WTC11 (cell line): Measurements from ENCODE around the gene WNT9B. TPM values are rescaled to one million over a fixed set of nuclear protein-coding genes. Genes with fewer than 3 reads are reported as not detected.

Experiments
- ATAC-seq: fragments of 200-7000 bp; cut with Tn5 transposase; 2 replicates; pipeline ENCODE4 v1.10.0; 2021; ENCODE audit warnings: mild to moderate bottlenecking, moderate library complexity
- CTCF ChIA-PET: fragments of 300-600 bp; sonication (Branson Sonifier 250); formaldehyde crosslinking; loops from one replicate; lab custom pipeline; 2021; ENCODE audit warnings: antibody characterized with exemption; lab: Charles Lee
- POLR2A ChIA-PET: fragments of 350-600 bp; sonication (Branson Sonifier 250); formaldehyde crosslinking; loops from one replicate; lab custom pipeline; 2021; ENCODE audit warnings: antibody characterized with exemption; lab: Charles Lee
- DNase-seq: peaks from one replicate; pipeline ENCODE4 v3.0.0; 2021; ENCODE audit warnings: low spot score
- H3K27ac Mint-ChIP-seq: 2 replicates; pipeline ENCODE4 v1.8.0; 2021; ENCODE audit warnings: mixed read lengths
- H3K27me3 Mint-ChIP-seq: 2 replicates; pipeline ENCODE4 v1.8.0; 2021; ENCODE audit warnings: low read depth, mild to moderate bottlenecking, moderate library complexity, mixed read lengths
- H3K36me3 Mint-ChIP-seq: 2 replicates; pipeline ENCODE4 v1.8.0; 2021; ENCODE audit warnings: mixed read lengths
- H3K4me1 Mint-ChIP-seq: 2 replicates; pipeline ENCODE4 v1.8.0; 2022; ENCODE audit warnings: mixed read lengths
- H3K4me3 Mint-ChIP-seq: 2 replicates; pipeline ENCODE4 v1.8.0; 2021; ENCODE audit warnings: mild to moderate bottlenecking, moderate library complexity, mixed read lengths
- H3K9me3 Mint-ChIP-seq: 2 replicates; pipeline ENCODE4 v1.8.0; 2021; ENCODE audit warnings: mixed read lengths
- AR ChIP-seq: fragments of 250-450 bp; sonication (Bioruptor Pico); IDR thresholded peaks from 2 replicates; pipeline ENCODE4 v1.9.0; 2021; ENCODE audit warnings: mild to moderate bottlenecking
- FOXJ3 ChIP-seq: sonication (generic); formaldehyde crosslinking; IDR thresholded peaks from 2 replicates; pipeline ENCODE4 v1.9.0; 2021; ENCODE audit warnings: missing genetic modification reagents, mild to moderate bottlenecking, borderline replicate concordance
- GRHL2 ChIP-seq: fragments of 250-450 bp; sonication (Bioruptor Pico); IDR thresholded peaks from 2 replicates; pipeline ENCODE4 v1.8.0; 2022; ENCODE audit warnings: mild to moderate bottlenecking, moderate library complexity; ENCODE audit not compliant: insufficient replicate concordance, severe bottlenecking
- GTF2I ChIP-seq: fragments of 250-450 bp; sonication (Bioruptor Pico); conservative IDR thresholded peaks from 2 replicates; pipeline ENCODE4 v1.4.0; 2021; ENCODE audit warnings: mild to moderate bottlenecking
- MXD4 ChIP-seq: fragments of 250-450 bp; sonication (Bioruptor Pico); IDR thresholded peaks from 2 replicates; pipeline ENCODE4 v1.8.0; 2021; ENCODE audit warnings: mild to moderate bottlenecking, moderate library complexity, borderline replicate concordance
- NFATC4 ChIP-seq: fragments of 250-450 bp; sonication (Bioruptor Pico); IDR thresholded peaks from 2 replicates; pipeline ENCODE4 v1.9.0; 2021; ENCODE audit warnings: mild to moderate bottlenecking
- ZNF138 ChIP-seq: sonication (generic); formaldehyde crosslinking; conservative IDR thresholded peaks from 2 replicates; pipeline ENCODE4 v1.8.1; 2022; ENCODE audit warnings: mild to moderate bottlenecking, moderate library complexity, missing genetic modification reagents
- ZNF219 ChIP-seq: sonication (generic); formaldehyde crosslinking; IDR thresholded peaks from 2 replicates; pipeline ENCODE4 v1.8.0; 2023; ENCODE audit warnings: missing genetic modification reagents, mild to moderate bottlenecking, borderline replicate concordance
- ZNF263 ChIP-seq: sonication (generic); formaldehyde crosslinking; IDR thresholded peaks from 2 replicates; pipeline ENCODE4 v1.8.1; 2022; ENCODE audit warnings: low read depth, mild to moderate bottlenecking, moderate library complexity, missing genetic modification reagents
- ZNF281 ChIP-seq: sonication (generic); formaldehyde crosslinking; IDR thresholded peaks from 2 replicates; pipeline ENCODE4 v1.8.0; 2023; ENCODE audit warnings: mild to moderate bottlenecking, missing genetic modification reagents
- ZNF671 ChIP-seq: fragments of 250-450 bp; sonication (Bioruptor Pico); IDR thresholded peaks from 2 replicates; pipeline ENCODE4 v1.8.0; 2021; ENCODE audit warnings: mild to moderate bottlenecking
- total RNA-seq: library from RNA; stranded (reverse); gene quantifications from 3 replicates; pipeline ENCODE4 v1.2.3, GENCODE V29; 2021
- TF ChIP-seq, protein P1 (sequence below): sonication (generic); formaldehyde crosslinking; conservative IDR thresholded peaks from 2 replicates; pipeline ENCODE4 v1.8.1; 2023; ENCODE audit warnings: mild to moderate bottlenecking, low read depth, missing genetic modification reagents, moderate library complexity
- TF ChIP-seq, protein P2 (sequence below): fragments of 250-450 bp; sonication (Bioruptor Pico); IDR thresholded peaks from 2 replicates; pipeline ENCODE4 v1.8.0; 2021; ENCODE audit warnings: mild to moderate bottlenecking

Gene WNT9B
- total RNA-seq, 1 experiment from 2014 or later = 0.87 TPM

DNA sequence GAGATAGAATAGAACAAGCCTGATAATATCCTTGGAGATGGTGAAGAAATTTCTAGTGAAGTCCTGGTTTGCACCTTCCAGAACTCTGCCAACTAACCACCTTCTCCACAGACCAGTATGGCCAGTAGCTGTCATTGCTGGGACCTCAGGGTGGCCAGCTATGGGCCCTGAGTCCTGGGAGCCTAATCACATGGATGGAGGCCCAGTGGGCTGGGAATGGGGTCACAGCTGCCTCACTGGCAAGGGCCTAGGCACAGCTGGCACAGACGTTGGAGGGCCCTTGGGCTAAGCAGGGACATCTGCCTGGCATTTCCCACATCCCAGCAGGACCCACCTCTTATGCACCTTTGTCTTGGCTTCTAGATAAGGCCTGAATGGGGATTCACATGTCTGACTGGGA is 25.3 kb upstream of the WNT9B start (continued):
- TF ChIP-seq NFATC4 = no peak
- TF ChIP-seq ZNF671 = no peak
- no peak for TF ChIP-seq ZNF263 (CRISPR knock-in tag)
- no peak for TF ChIP-seq GRHL2 (CRISPR knock-in tag)
- TF ChIP-seq AR (CRISPR knock-in tag) = no peak

DNA sequence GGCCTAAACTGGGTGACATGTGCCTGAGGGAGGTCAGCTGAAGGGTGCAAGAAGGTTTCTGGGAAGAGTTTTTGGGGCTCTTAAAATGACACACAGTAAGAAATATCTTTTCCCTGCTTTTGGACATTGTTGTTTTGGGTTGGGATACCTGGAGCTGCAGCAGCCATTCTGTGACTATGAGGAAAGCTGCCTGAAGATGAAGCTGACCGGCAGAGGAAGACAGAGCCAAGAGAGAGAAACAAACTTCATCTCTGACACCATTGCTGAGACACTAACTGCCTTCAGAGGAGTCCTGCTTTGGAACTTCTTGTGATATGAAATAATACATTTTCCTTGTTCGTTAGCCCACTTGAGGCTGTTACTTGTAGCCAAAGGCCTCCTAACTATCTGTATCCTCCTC is 24.1 kb upstream of the WNT9B start:
- ChIA-PET CTCF (interaction anchor here (1.0 to 1.7 kb wide), 2 partner anchors 8 to 114 kb away, joined by 4 to 6 read pairs; no protein-coding TSS in a partner anchor), POLR2A (no interaction called here)
- no peaks in the 10 kb centered on the region for H3K9me3 Mint-ChIP-seq

More for the DNA sequence above, 24.1 kb upstream of the WNT9B start:
- no peak overlapping the region for H3K27ac Mint-ChIP-seq
- H3K27me3 Mint-ChIP-seq = peaks cover 34% of the 10 kb centered on the region
- H3K4me3 Mint-ChIP-seq = no peak overlapping the region
- no peak for TF ChIP-seq ZNF219 (CRISPR knock-in tag)
- TF ChIP-seq FOXJ3 = no peak
- no peak for TF ChIP-seq ZNF281 (CRISPR knock-in tag)
- TF ChIP-seq GTF2I (CRISPR knock-in tag) = no peak
- TF ChIP-seq, protein P1, sequence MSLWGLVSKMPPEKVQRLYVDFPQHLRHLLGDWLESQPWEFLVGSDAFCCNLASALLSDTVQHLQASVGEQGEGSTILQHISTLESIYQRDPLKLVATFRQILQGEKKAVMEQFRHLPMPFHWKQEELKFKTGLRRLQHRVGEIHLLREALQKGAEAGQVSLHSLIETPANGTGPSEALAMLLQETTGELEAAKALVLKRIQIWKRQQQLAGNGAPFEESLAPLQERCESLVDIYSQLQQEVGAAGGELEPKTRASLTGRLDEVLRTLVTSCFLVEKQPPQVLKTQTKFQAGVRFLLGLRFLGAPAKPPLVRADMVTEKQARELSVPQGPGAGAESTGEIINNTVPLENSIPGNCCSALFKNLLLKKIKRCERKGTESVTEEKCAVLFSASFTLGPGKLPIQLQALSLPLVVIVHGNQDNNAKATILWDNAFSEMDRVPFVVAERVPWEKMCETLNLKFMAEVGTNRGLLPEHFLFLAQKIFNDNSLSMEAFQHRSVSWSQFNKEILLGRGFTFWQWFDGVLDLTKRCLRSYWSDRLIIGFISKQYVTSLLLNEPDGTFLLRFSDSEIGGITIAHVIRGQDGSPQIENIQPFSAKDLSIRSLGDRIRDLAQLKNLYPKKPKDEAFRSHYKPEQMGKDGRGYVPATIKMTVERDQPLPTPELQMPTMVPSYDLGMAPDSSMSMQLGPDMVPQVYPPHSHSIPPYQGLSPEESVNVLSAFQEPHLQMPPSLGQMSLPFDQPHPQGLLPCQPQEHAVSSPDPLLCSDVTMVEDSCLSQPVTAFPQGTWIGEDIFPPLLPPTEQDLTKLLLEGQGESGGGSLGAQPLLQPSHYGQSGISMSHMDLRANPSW (CRISPR knock-in tag) = no peak
- TF ChIP-seq MXD4 = no peak
- TF ChIP-seq, protein P2, sequence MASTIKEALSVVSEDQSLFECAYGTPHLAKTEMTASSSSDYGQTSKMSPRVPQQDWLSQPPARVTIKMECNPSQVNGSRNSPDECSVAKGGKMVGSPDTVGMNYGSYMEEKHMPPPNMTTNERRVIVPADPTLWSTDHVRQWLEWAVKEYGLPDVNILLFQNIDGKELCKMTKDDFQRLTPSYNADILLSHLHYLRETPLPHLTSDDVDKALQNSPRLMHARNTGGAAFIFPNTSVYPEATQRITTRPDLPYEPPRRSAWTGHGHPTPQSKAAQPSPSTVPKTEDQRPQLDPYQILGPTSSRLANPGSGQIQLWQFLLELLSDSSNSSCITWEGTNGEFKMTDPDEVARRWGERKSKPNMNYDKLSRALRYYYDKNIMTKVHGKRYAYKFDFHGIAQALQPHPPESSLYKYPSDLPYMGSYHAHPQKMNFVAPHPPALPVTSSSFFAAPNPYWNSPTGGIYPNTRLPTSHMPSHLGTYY (CRISPR knock-in tag) = no peak
- no peak for TF ChIP-seq ZNF138 (CRISPR knock-in tag)
- TF ChIP-seq, all 79 proteins: peak for 0
- DNase-seq = no peak
- H3K4me1 Mint-ChIP-seq = peaks cover 19% of the 10 kb centered on the region
- no peaks in the 10 kb centered on the region for H3K36me3 Mint-ChIP-seq
- ATAC-seq = no peak
